Spinal cord (tissue), 10 donors: ENCODE data around the gene IVL. TPM values are rescaled to one million over a fixed set of nuclear protein-coding genes. Genes with fewer than 3 reads are reported as not detected.

Experiments
- DNase-seq, 6 donors: peaks; one replicate each; pipeline versions ENCODE4 v3.0.0 to v3.0.0-alpha.2; 2013 to 2015; ENCODE audit warnings: low spot score in 6 of 6, low read depth in 4 of 6
- H3K27ac ChIP-seq: one replicate; pipeline ENCODE4 v1.5.1; 2013; ENCODE audit warnings: low read depth, low read length, control low read depth
- H3K27me3 ChIP-seq: one replicate; pipeline ENCODE4 v1.6.1; 2013; ENCODE audit warnings: low read length; ENCODE audit not compliant: control insufficient read depth, insufficient read depth
- H3K36me3 ChIP-seq: one replicate; pipeline ENCODE4 v1.6.1; 2013; ENCODE audit warnings: low read length; ENCODE audit not compliant: control insufficient read depth, insufficient read depth
- H3K4me1 ChIP-seq: one replicate; pipeline ENCODE4 v1.6.1; 2013; ENCODE audit warnings: low read length; ENCODE audit not compliant: control insufficient read depth, insufficient read depth
- H3K4me3 ChIP-seq: one replicate; pipeline ENCODE4 v1.5.1; 2013; ENCODE audit warnings: low read depth, low read length, control low read depth
- H3K9me3 ChIP-seq: one replicate; pipeline ENCODE4 v1.6.1; 2013; ENCODE audit warnings: low read length; ENCODE audit not compliant: control insufficient read depth, insufficient read depth
- WGBS: methylation state at CpG from one replicate; pipeline ENCODE4 v1.1.5; 2013; ENCODE audit warnings: missing lambda C conversion rate; ENCODE audit not compliant: insufficient coverage; 5-methylcytosine and 5-hydroxymethylcytosine counted together
- polyA plus RNA-seq, 2 donors: library from polyadenylated mRNA; unstranded; fragments of 120-200 nt; gene quantifications; one replicate each; pipeline ENCODE4 v1.2.1, GENCODE V29; 2013; ENCODE audit not compliant: insufficient read length in 2 of 2
- total RNA-seq, 2 donors: library from RNA; depleted of rRNA in 1 of 2; stranded (reverse); fragments of 120-200 nt in 1 of 2; fragments of >200 nt in 1 of 2; gene quantifications; one replicate each; pipeline versions ENCODE4 v1.2.3 to v1.2.4, GENCODE V29; 2013 to 2014
- donor health status: healthy.

The IVL gene
- total and polyA plus RNA-seq, 4 donors: not detected

GRCh38 chr1:152873495-152873894 is 34.9 kb upstream of the IVL start:
- no peaks in the 10 kb centered on the region for H3K36me3 ChIP-seq
- no peak overlapping the region for H3K4me3 ChIP-seq
- H3K27me3 ChIP-seq: no peaks in the 10 kb centered on the region
- H3K9me3 ChIP-seq: no peaks in the 10 kb centered on the region
- peak in 1 of 6 donors; percentile 8 for DNase-seq
- H3K4me1 ChIP-seq: no peaks in the 10 kb centered on the region
- no peak overlapping the region for H3K27ac ChIP-seq

- 86% methylated on average over 1 of the region's 1 CpG for WGBS
These were observed 31.5 kb upstream of the IVL start for GRCh38 chr1:152876827-152877226.

GRCh38 chr1:152878042-152878441 is 30.3 kb upstream of the IVL start, which contains the start of gene SMCP:
SMCP (plus strand) TSS chr1:152878322; CDS start chr1:152884423, 6,101 bp downstream.
- no peak within 1 kb of the TSS for H3K4me3 ChIP-seq
- no peak within 1 kb of the TSS for H3K27ac ChIP-seq
- DNase-seq: no peak
- H3K36me3 ChIP-seq: no peaks in the 10 kb centered on the region
- 11% methylated on average over 1 of the region's 1 CpG for WGBS
- no peaks in the 10 kb centered on the region for H3K9me3 ChIP-seq
- no peaks in the 10 kb centered on the region for H3K27me3 ChIP-seq
- H3K4me1 ChIP-seq: no peaks in the 10 kb centered on the region

More at GRCh38 chr1:152876827-152877226, 31.5 kb upstream of the IVL start:
- H3K36me3 ChIP-seq: no peaks in the 10 kb centered on the region
- no peak overlapping the region for H3K4me3 ChIP-seq
- H3K9me3 ChIP-seq: no peaks in the 10 kb centered on the region
- no peak overlapping the region for H3K27ac ChIP-seq
- no peaks in the 10 kb centered on the region for H3K4me1 ChIP-seq
- DNase-seq: no peak
- H3K27me3 ChIP-seq: no peaks in the 10 kb centered on the region

- Histone ChIP-seq H3K4me1 (no peaks in the 10 kb centered on the region), H3K4me3 (no peak overlapping the region), H3K9me3 (no peaks in the 10 kb centered on the region), H3K27me3 (no peaks in the 10 kb centered on the region), H3K27ac (no peak overlapping the region), H3K36me3 (no peaks in the 10 kb centered on the region)
- no peak for DNase-seq
These were observed 28.7 kb upstream of the IVL start for GRCh38 chr1:152879559-152880198.

- Histone ChIP-seq H3K4me1 (no peaks in the 10 kb centered on the region), H3K4me3 (no peak overlapping the region), H3K27ac (no peak overlapping the region), H3K27me3 (no peaks in the 10 kb centered on the region), H3K36me3 (no peaks in the 10 kb centered on the region), H3K9me3 (no peaks in the 10 kb centered on the region)
- DNase-seq: no peak
- WGBS: 90% methylated on average over 4 of the region's 4 CpGs
These were observed 28.0 kb upstream of the IVL start for GRCh38 chr1:152880316-152880715.

- DNase-seq: no peak
- H3K4me3 ChIP-seq: no peak overlapping the region
- H3K27me3 ChIP-seq: no peaks in the 10 kb centered on the region
- no peaks in the 10 kb centered on the region for H3K9me3 ChIP-seq
- H3K36me3 ChIP-seq: no peaks in the 10 kb centered on the region
- 74% methylated on average over 4 of the region's 5 CpGs for WGBS
- H3K4me1 ChIP-seq: no peaks in the 10 kb centered on the region
- H3K27ac ChIP-seq: no peak overlapping the region
These were observed 27.4 kb upstream of the IVL start for GRCh38 chr1:152880907-152881306.

- H3K27ac ChIP-seq: no peak overlapping the region
- no peaks in the 10 kb centered on the region for H3K27me3 ChIP-seq
- no peaks in the 10 kb centered on the region for H3K9me3 ChIP-seq
- H3K4me1 ChIP-seq: no peaks in the 10 kb centered on the region
- no peak overlapping the region for H3K4me3 ChIP-seq
- H3K36me3 ChIP-seq: no peaks in the 10 kb centered on the region
- DNase-seq: no peak
These were observed 24.3 kb upstream of the IVL start for GRCh38 chr1:152884085-152884484.

- no peaks in the 10 kb centered on the region for H3K36me3 ChIP-seq
- H3K27ac ChIP-seq: no peak overlapping the region
- H3K27me3 ChIP-seq: no peaks in the 10 kb centered on the region
- H3K4me3 ChIP-seq: no peak overlapping the region
- WGBS: 100% methylated on average over 1 of the region's 1 CpG
- DNase-seq: no peak
- H3K4me1 ChIP-seq: no peaks in the 10 kb centered on the region
- H3K9me3 ChIP-seq: no peaks in the 10 kb centered on the region
These were observed 23.8 kb upstream of the IVL start for GRCh38 chr1:152884506-152884905.

GRCh38 chr1:152884966-152885624 is 23.3 kb upstream of the IVL start:
- no peak overlapping the region for H3K27ac ChIP-seq
- 80% methylated on average over 3 of the region's 4 CpGs for WGBS
- no peak for DNase-seq

GRCh38 chr1:152886085-152886484 is 22.3 kb upstream of the IVL start:
- H3K9me3 ChIP-seq: no peaks in the 10 kb centered on the region
- no peak overlapping the region for H3K4me3 ChIP-seq
- H3K27ac ChIP-seq: no peak overlapping the region
- 80% methylated on average over 1 of the region's 3 CpGs for WGBS
- DNase-seq: no peak
- H3K4me1 ChIP-seq: no peaks in the 10 kb centered on the region
- no peaks in the 10 kb centered on the region for H3K27me3 ChIP-seq
- H3K36me3 ChIP-seq: no peaks in the 10 kb centered on the region

More at GRCh38 chr1:152884966-152885624, 23.3 kb upstream of the IVL start:
- Histone ChIP-seq H3K9me3 (no peaks in the 10 kb centered on the region), H3K27me3 (no peaks in the 10 kb centered on the region), H3K4me3 (no peak overlapping the region), H3K4me1 (no peaks in the 10 kb centered on the region), H3K36me3 (no peaks in the 10 kb centered on the region)
